Fibroblast of lung (primary cell): ENCODE data around the gene LPCAT1.

Source experiments
- EZH2 ChIP-seq: IDR thresholded peaks from 2 replicates; pipeline ENCODE4 v1.5.1; 2012; ENCODE audit warnings: low read length, control low read depth, mild to moderate bottlenecking; ENCODE audit errors: missing control alignments
- TF ChIP-seq, protein P1 (sequence below), 2 donors: IDR thresholded peaks in 1 of 2; conservative IDR thresholded peaks in 1 of 2; 1 replicate in 1 of 2; 2 replicates in 1 of 2; pipeline ENCODE4 v1.5.1; 2011 to 2012; ENCODE audit warnings: low read length in 2 of 2, control low read depth in 1 of 2, inconsistent platforms in 1 of 2, low read depth in 1 of 2, mild to moderate bottlenecking in 1 of 2

DNA sequence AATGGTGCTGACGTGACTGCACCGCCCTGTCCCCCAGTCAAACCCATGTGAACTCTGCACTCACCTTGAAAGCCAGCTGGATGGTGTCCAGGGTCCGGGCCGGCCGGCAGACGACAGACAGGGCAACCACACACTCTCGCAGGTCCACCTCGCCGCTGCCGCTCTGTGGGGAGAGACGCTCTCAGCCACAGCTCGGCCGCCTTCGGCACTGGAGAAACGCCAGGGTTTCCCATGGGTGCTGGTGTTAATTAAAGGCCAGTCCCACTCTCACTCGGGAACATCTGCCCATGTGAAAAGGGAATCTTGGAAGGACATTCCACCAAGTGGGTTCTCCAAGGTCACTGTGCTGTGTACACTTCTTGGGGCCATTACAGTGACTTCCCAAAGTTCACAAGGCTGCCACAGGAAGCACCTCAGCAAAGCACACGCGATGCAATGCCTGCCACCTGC is 53.0 kb downstream of the LPCAT1 start:
- no peak for TF ChIP-seq EZH2
- TF ChIP-seq, protein P1, sequence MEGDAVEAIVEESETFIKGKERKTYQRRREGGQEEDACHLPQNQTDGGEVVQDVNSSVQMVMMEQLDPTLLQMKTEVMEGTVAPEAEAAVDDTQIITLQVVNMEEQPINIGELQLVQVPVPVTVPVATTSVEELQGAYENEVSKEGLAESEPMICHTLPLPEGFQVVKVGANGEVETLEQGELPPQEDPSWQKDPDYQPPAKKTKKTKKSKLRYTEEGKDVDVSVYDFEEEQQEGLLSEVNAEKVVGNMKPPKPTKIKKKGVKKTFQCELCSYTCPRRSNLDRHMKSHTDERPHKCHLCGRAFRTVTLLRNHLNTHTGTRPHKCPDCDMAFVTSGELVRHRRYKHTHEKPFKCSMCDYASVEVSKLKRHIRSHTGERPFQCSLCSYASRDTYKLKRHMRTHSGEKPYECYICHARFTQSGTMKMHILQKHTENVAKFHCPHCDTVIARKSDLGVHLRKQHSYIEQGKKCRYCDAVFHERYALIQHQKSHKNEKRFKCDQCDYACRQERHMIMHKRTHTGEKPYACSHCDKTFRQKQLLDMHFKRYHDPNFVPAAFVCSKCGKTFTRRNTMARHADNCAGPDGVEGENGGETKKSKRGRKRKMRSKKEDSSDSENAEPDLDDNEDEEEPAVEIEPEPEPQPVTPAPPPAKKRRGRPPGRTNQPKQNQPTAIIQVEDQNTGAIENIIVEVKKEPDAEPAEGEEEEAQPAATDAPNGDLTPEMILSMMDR (conservative IDR thresholded peaks at IDR 0.05 in 1 of 2, IDR thresholded peaks at IDR 0.05 in 1 of 2; ENCODE audit: low read depth in 1 of 2, low read length in 2 of 2): no peak
